Activated T-cell treated with anti-CD3 and anti-CD28 coated beads, Interleukin-2, amount 50 U/mL, for 4 hours (primary cell): ENCODE results near the gene UBAP2. TPM values are rescaled to one million over a fixed set of nuclear protein-coding genes. Genes with fewer than 3 reads are reported as not detected.

Experiments used
- ATAC-seq, 2 donors: fragments of 200-7000 bp; cut with Tn5 transposase; one replicate each; pipeline ENCODE4 v1.10.0; 2021
- DNase-seq: peaks from one replicate; pipeline ENCODE4 v3.0.0-alpha.2; 2020
- H3K27me3 Mint-ChIP-seq: one replicate; pipeline ENCODE4 v1.8.0; 2021; ENCODE audit warnings: low read depth, mixed read lengths
- H3K36me3 Mint-ChIP-seq: one replicate; pipeline ENCODE4 v1.8.0; 2022; ENCODE audit warnings: mixed read lengths; ENCODE audit not compliant: insufficient read depth
- H3K4me1 Mint-ChIP-seq: one replicate; pipeline ENCODE4 v1.8.0; 2021; ENCODE audit warnings: low read depth, mixed read lengths
- H3K4me3 Mint-ChIP-seq: one replicate; pipeline ENCODE4 v1.8.0; 2021; ENCODE audit warnings: mild to moderate bottlenecking, moderate library complexity, mixed read lengths
- H3K9me3 Mint-ChIP-seq: one replicate; pipeline ENCODE4 v1.8.0; 2021; ENCODE audit warnings: mixed read lengths
- total RNA-seq, 3 donors: library from RNA; stranded (reverse); gene quantifications; one replicate each; pipeline ENCODE4 v1.2.1, GENCODE V29; 2021

The UBAP2 gene
- total RNA-seq, 3 donors from 2014 or later = 47.9 to 59.4 (median 52.3) TPM

- Mint-ChIP-seq H3K27me3 (no peaks in the 10 kb centered on the region), H3K4me1 (no peaks in the 10 kb centered on the region), H3K4me3 (no peak overlapping the region), H3K36me3 (peaks cover 40% of the 10 kb centered on the region), H3K9me3 (no peaks in the 10 kb centered on the region)
- DNase-seq (no peak), ATAC-seq (no peak)
Measured at GRCh38 chr9:33931326-33931725, 117.4 kb downstream of the UBAP2 start.

GRCh38 chr9:33927694-33928093, 121.0 kb downstream of the UBAP2 start:
- Mint-ChIP-seq H3K36me3 (peaks cover 38% of the 10 kb centered on the region), H3K4me3 (no peak overlapping the region), H3K4me1 (no peaks in the 10 kb centered on the region), H3K27me3 (no peaks in the 10 kb centered on the region), H3K9me3 (no peaks in the 10 kb centered on the region)
- ATAC-seq = no peak
- no peak for DNase-seq

- no peaks in the 10 kb centered on the region for H3K27me3 Mint-ChIP-seq
- DNase-seq = no peak
- H3K4me3 Mint-ChIP-seq = no peak overlapping the region
- no peaks in the 10 kb centered on the region for H3K9me3 Mint-ChIP-seq
- no peaks in the 10 kb centered on the region for H3K4me1 Mint-ChIP-seq
- ATAC-seq = no peak
- H3K36me3 Mint-ChIP-seq = peaks cover 32% of the 10 kb centered on the region
Measured at GRCh38 chr9:33926746-33927485, 121.8 kb downstream of the UBAP2 start.

- no peak for ATAC-seq
- H3K36me3 Mint-ChIP-seq = peaks cover 37% of the 10 kb centered on the region
- no peaks in the 10 kb centered on the region for H3K27me3 Mint-ChIP-seq
- DNase-seq = no peak
- no peaks in the 10 kb centered on the region for H3K4me1 Mint-ChIP-seq
- no peaks in the 10 kb centered on the region for H3K9me3 Mint-ChIP-seq
- no peak overlapping the region for H3K4me3 Mint-ChIP-seq
Measured at GRCh38 chr9:33924978-33925797, 123.5 kb downstream of the UBAP2 start.

- Mint-ChIP-seq H3K27me3 (no peaks in the 10 kb centered on the region), H3K9me3 (no peaks in the 10 kb centered on the region), H3K4me1 (no peaks in the 10 kb centered on the region), H3K36me3 (peaks cover 42% of the 10 kb centered on the region), H3K4me3 (no peak overlapping the region)
- no peak for ATAC-seq
- DNase-seq = no peak
Measured at GRCh38 chr9:33923998-33924701, 124.5 kb downstream of the UBAP2 start.

GRCh38 chr9:33923079-33923478, 125.6 kb downstream of the UBAP2 start:
- peaks cover 46% of the 10 kb centered on the region for H3K36me3 Mint-ChIP-seq
- H3K4me3 Mint-ChIP-seq = no peak overlapping the region
- no peaks in the 10 kb centered on the region for H3K4me1 Mint-ChIP-seq
- H3K9me3 Mint-ChIP-seq = no peaks in the 10 kb centered on the region
- no peaks in the 10 kb centered on the region for H3K27me3 Mint-ChIP-seq
- ATAC-seq (no peak), DNase-seq (no peak)

- no peaks in the 10 kb centered on the region for H3K9me3 Mint-ChIP-seq
- DNase-seq = no peak
- peaks cover 43% of the 10 kb centered on the region for H3K36me3 Mint-ChIP-seq
- H3K4me3 Mint-ChIP-seq = no peak overlapping the region
- H3K27me3 Mint-ChIP-seq = no peaks in the 10 kb centered on the region
- ATAC-seq = peak; percentile 45 to 55
- H3K4me1 Mint-ChIP-seq = no peaks in the 10 kb centered on the region
Measured at GRCh38 chr9:33921967-33922895, 126.5 kb downstream of the UBAP2 start.

GRCh38 chr9:33919276-33919897, 129.3 kb downstream of the UBAP2 start:
- Mint-ChIP-seq H3K9me3 (no peaks in the 10 kb centered on the region), H3K36me3 (peaks cover 36% of the 10 kb centered on the region), H3K4me3 (no peak overlapping the region), H3K4me1 (no peaks in the 10 kb centered on the region), H3K27me3 (no peaks in the 10 kb centered on the region)
- ATAC-seq = no peak
- DNase-seq = no peak

GRCh38 chr9:33917036-33917435, 131.7 kb downstream of the UBAP2 start:
- DNase-seq = no peak
- no peaks in the 10 kb centered on the region for H3K9me3 Mint-ChIP-seq
- no peak overlapping the region for H3K4me3 Mint-ChIP-seq
- no peak for ATAC-seq
- no peaks in the 10 kb centered on the region for H3K4me1 Mint-ChIP-seq
- no peaks in the 10 kb centered on the region for H3K27me3 Mint-ChIP-seq
- H3K36me3 Mint-ChIP-seq = peaks cover 38% of the 10 kb centered on the region

- DNase-seq (no peak), ATAC-seq (no peak)
- Mint-ChIP-seq H3K4me1 (no peaks in the 10 kb centered on the region), H3K36me3 (peaks cover 28% of the 10 kb centered on the region), H3K4me3 (no peak overlapping the region), H3K27me3 (no peaks in the 10 kb centered on the region), H3K9me3 (no peaks in the 10 kb centered on the region)
Measured at GRCh38 chr9:33914887-33915628, 133.6 kb downstream of the UBAP2 start.

- no peak for DNase-seq
- Mint-ChIP-seq H3K27me3 (no peaks in the 10 kb centered on the region), H3K9me3 (no peaks in the 10 kb centered on the region), H3K4me3 (no peak overlapping the region), H3K36me3 (peaks cover 22% of the 10 kb centered on the region), H3K4me1 (no peaks in the 10 kb centered on the region)
- ATAC-seq = no peak
Measured at GRCh38 chr9:33913541-33913940, 135.1 kb downstream of the UBAP2 start.

GRCh38 chr9:33908749-33909148, 139.9 kb downstream of the UBAP2 start:
- no peaks in the 10 kb centered on the region for H3K9me3 Mint-ChIP-seq
- peaks cover 7% of the 10 kb centered on the region for H3K36me3 Mint-ChIP-seq
- no peak overlapping the region for H3K4me3 Mint-ChIP-seq
- H3K27me3 Mint-ChIP-seq = no peaks in the 10 kb centered on the region
- peaks cover 10% of the 10 kb centered on the region for H3K4me1 Mint-ChIP-seq
- no peak for ATAC-seq
- no peak for DNase-seq

- Mint-ChIP-seq H3K9me3 (no peaks in the 10 kb centered on the region), H3K4me3 (no peak overlapping the region), H3K4me1 (peaks cover 12% of the 10 kb centered on the region), H3K27me3 (no peaks in the 10 kb centered on the region), H3K36me3 (peaks cover 7% of the 10 kb centered on the region)
- ATAC-seq (no peak), DNase-seq (no peak)
Measured at GRCh38 chr9:33908114-33908513, 140.6 kb downstream of the UBAP2 start.
